A549 (cell line): ENCODE data around the gene APMAP.

Experiments used
- BCL3 ChIP-seq: fragments of >200 bp; sonication (Bioruptor Twin); formaldehyde crosslinking; IDR thresholded peaks from 3 replicates; pipeline ENCODE4 v1.6.1; 2016
- CTCF ChIP-seq: fragments of >200 bp; sonication (Bioruptor Twin); formaldehyde crosslinking; IDR thresholded peaks from 3 replicates; pipeline ENCODE4 v1.5.1; 2016
- EP300 ChIP-seq, 2 experiments: fragments of >200 bp; sonication (Bioruptor Twin); formaldehyde crosslinking; IDR thresholded peaks; 2 replicates in 1 of 2; 3 replicates in 1 of 2; pipeline ENCODE4 v1.6.1; 2016 to 2017
- FOSL2 ChIP-seq, 2 experiments: fragments of 450-650 bp in 1 of 2; fragments of >200 bp in 1 of 2; sonication (Bioruptor Twin) in 1 of 2; formaldehyde crosslinking; IDR thresholded peaks; 2 replicates each; pipeline versions ENCODE4 v1.5.0 to v1.6.1; 2016 to 2020; ENCODE audit warnings: mild to moderate bottlenecking in 1 of 2, moderate library complexity in 1 of 2
- JUN ChIP-seq, 2 experiments: fragments of >200 bp; sonication (Bioruptor Twin); formaldehyde crosslinking; IDR thresholded peaks; 2 replicates in 1 of 2; 3 replicates in 1 of 2; pipeline ENCODE4 v1.6.1; 2016 to 2017
- JUNB ChIP-seq: fragments of >200 bp; sonication (Bioruptor Twin); formaldehyde crosslinking; IDR thresholded peaks from 2 replicates; pipeline ENCODE4 v1.6.1; 2016
- MAFK ChIP-seq: fragments of 450-650 bp; IDR thresholded peaks from 2 replicates; pipeline ENCODE4 v1.6.1; 2014; ENCODE audit not compliant: partially characterized antibody
- POLR2A ChIP-seq: IDR thresholded peaks from 2 replicates; pipeline ENCODE4 v1.6.1; 2012; ENCODE audit warnings: mild to moderate bottlenecking, low read length
- RCOR1 ChIP-seq: fragments of 150-350 bp; IDR thresholded peaks from 2 replicates; pipeline ENCODE4 v1.6.1; 2014; ENCODE audit warnings: antibody characterized with exemption, low read length, low read depth
- REST ChIP-seq: fragments of 200-600 bp; sonication (generic); IDR thresholded peaks from 2 replicates; pipeline ENCODE4 v1.6.1; 2016; ENCODE audit warnings: antibody characterized with exemption, mild to moderate bottlenecking, moderate library complexity
- ZSCAN20 ChIP-seq: fragments of 250-450 bp; sonication (Bioruptor Pico); IDR thresholded peaks from 2 replicates; pipeline ENCODE4 v1.8.0; 2022; ENCODE audit warnings: mild to moderate bottlenecking, moderate library complexity

DNA sequence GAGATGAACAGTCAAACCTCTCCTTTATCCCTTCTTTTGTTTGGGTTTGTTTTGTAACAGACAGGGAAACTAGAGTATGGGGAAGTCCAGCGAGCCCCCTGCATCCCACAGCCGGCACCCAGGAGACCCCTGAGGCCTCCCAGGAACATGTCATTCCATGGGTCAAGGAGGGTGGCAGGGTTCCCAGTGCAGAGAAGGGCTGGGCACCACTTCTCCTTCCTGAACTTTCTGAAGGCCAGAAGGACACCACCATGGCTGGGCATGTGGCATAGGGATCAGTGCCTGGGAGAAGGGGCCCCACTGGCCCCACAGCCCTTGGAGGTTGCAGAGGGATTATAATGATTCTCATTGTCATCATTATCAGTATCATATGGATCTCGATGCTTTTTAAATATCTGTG, 57.4 kb downstream of the APMAP start:
- TF ChIP-seq JUNB (no peak), CTCF (no peak), JUN (IDR thresholded peaks at IDR 0.05) (no peak), REST (no peak), POLR2A (no peak), RCOR1 (no peak), BCL3 (no peak), EP300 (IDR thresholded peaks at IDR 0.05) (no peak), ZSCAN20 (CRISPR knock-in tag) (no peak), FOSL2 (IDR thresholded peaks at IDR 0.05) (no peak), FOSL2 (CRISPR knock-in tag; IDR thresholded peaks at IDR 0.05) (no peak), MAFK (no peak)
